ENCODE results near the gene SPDL1.

The SPDL1 gene
- total RNA-seq, result 3.3 to 22.5 (median 13.2) reads per million in 18 experiments

GRCh38 chr5:169583424-169584220, at the start of gene SPDL1:
Gene SPDL1, plus strand, starts transcription at chr5:169583773. Its CDS starts 4,644 bp downstream, at chr5:169588417.
- peak; percentile 98 for DNase-seq

DNA sequence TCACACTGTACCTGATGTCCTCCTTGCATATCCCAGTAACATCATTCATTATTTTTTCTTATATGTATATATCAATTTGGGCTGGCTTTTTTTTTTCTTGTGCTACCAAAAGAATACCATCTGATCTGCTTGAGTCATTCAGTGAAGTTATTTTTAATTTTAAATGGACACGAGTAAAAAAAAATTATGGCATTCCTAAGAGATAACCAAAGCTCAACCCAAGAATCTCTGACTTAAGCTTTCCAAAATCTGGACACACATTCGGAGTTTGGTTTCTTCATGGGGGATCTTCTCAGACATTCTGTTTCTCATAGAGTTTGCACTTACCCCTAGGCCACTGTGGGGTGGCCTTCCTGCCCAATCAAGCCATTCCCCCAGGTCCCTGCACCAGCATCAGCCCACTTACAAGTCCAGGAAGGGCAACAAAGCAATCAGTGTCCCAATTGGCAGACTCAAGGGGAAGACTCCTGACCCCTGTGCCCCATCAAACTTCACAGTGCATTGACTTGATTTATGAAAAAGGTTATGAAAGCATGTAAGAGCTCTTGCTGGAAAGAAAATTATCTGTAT, 49.2 kb upstream of the SPDL1 start:
- no peak for DNase-seq

GRCh38 chr5:169534939-169535338, 48.6 kb upstream of the SPDL1 start:
- no peak for DNase-seq

DNA sequence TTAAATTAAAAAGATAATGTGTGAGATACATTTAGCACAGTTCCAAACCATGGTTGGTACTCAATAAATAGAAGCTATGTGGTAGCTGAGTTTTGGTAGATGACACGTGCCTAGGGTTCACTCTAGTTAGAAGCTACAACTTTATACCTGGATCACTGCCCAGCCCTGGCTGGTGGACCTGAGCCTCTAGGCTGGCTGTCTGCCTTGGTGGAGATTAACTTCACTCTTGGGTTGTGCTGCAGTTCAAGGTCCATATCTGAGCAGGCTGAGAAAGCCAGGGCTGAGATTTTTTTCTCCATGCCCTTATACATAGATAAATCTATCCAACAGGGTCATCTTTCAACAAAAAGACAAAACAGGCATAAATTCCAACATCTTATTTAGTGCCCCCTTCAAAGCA, 44.6 kb upstream of the SPDL1 start:
- no peak for DNase-seq

DNA sequence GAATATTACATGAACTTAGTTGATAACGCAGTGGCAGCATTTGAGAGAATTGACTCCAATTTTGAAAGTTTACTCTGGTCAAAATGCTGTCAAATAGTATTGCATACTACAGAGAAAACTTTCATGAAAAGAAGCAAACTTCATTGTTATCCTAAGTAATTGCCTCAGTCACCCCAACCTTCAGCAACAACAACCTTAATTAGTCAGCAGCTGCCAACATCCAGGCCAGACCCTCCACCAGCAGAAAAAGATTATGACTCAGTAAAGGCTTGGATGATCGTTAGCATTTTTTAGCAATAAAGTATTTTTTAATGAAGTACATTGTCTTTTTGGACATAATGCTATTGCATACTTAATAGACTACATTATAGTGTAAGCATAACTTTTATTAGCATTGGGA, 40.8 kb upstream of the SPDL1 start:
- DNase-seq, result no peak

DNA sequence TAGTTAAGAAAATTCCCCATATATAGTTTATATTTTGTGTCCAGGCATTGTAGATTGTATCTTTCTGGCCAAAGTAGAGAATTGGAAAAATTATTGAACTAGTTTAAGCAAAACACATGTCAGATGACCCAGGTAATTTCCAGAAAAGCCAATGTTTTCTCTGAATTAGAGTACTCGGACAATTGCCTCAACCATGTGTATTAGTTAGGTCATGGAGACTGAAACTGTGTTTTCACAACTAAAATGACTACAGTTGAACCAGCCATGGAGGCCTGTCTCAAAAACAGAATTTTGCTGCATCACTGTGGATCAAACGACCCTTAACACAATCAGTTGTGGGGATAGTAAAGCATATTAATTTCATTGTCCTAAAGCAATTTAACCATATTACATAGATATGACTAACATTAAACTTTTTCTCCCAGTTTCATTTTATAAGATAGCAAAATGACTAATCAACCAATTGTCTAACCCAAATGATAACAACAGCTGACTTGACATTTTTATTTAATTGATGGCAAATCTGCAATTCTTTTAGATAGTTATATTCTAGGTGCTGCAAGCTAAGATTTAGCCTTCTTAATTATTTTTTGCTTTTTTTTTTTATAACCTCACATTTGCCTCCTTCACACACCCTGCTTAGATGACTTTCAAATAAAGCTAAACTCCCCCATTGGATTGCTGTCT, 39.2 kb upstream of the SPDL1 start:
- DNase-seq, result no peak

DNA sequence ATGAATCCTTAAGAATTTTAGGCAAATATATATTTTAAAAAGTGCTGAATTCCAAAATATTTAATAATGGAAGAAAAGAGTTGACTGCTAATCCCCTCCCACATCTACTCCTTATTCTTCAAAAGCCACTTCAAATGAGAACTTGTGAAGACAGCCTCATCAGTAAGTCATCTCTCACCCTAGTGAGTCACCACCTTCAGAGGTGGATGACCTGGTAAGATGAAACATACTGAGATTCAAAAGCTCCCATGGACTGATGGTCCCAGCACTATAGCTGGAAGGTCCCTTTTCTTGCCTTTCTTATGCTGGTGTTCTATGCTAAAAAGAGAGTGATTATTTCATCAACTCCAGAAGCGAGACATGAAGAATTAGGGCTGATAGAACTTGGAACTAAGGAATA, 37.8 kb upstream of the SPDL1 start:
- DNase-seq, result no peak

DNA sequence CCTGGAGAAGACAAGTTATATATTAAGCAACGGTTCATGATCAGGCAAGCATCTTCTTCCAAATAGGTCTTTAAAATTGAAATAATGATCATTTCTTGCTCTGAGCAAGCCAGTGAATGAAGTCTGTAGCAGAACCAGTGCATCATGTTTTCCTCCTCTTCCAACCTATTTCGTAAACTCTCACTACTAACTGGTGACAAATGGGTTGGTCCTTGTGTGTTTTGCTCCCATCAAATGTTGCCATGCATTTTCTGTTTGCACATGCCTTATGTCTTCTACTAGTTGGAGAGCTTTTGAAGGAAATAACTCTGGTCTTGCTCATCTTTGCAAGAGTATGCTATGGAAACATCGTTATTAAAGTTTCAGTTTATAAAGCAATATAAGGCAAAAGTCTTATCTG, 37.2 kb upstream of the SPDL1 start:
- DNase-seq, result no peak

DNA sequence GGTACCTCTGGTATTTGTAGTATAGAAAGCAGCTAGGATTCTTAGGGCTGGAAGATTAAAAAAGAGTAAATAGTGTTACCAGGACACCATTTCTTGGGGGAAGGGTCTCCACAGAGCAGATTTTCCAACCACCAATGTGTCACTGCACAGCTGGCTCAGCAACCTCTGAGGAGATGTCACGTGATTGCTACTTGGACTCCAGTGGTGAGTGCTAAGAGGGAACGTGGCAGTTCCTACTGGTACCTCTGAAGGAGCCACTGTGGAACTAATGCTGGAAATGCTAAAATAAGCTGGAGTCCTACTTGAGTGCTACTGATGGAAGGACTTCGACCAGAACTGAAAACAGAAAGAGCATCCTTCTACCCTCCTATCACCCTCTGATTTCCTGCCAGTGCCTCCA, 36.1 kb upstream of the SPDL1 start:
- DNase-seq, result no peak

- DNase-seq, result no peak
These were observed 35.3 kb upstream of the SPDL1 start for GRCh38 chr5:169548315-169548714.

DNA sequence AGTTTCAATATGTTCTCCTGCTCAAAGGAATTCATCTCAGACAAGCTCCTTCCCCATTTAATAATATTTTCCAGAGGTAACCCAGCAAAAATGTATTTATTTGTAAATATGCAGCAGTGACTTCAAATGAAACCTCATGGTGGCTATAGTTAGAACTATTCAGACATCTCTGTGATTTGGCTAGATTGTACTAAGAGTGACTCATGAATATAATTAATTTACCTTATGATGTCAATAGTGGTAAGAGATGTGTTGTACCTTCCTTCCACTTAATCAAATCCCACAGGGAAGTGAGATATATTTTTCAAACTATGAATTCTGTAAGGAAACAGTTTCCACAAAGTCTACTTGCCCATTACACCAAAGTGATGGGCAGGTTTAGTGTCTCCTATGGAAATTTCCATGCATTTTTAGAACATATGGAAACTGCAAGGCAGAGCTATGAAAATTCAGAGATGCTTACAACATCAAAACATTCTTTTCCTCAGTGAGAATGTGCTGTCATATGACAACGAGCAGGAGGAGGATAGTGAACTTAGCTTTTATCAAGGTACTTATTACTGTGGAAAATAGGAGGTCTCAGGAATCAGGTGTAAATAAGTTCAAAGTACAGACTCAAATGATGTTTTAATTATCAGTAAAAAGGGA, 34.0 kb upstream of the SPDL1 start:
- no peak for DNase-seq

DNA sequence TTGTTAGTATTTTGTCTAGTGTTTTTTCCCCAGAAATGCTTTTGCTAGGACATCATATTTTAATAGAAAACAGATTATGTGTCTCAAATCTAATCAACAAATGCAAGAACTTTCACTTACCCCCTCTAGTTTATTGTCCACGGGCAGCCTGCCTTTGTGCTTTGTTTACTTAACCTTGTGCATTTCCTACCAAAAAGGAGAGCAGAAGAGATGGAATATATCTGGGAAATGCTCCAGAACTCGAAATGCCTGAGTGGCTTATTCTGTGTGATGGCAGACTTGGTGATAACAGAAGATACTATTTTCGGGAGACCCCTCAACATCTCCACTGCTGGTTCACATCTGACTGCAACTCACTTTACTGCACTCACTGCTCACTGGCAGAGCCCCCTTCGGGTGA, 33.3 kb upstream of the SPDL1 start:
- no peak for DNase-seq

DNA sequence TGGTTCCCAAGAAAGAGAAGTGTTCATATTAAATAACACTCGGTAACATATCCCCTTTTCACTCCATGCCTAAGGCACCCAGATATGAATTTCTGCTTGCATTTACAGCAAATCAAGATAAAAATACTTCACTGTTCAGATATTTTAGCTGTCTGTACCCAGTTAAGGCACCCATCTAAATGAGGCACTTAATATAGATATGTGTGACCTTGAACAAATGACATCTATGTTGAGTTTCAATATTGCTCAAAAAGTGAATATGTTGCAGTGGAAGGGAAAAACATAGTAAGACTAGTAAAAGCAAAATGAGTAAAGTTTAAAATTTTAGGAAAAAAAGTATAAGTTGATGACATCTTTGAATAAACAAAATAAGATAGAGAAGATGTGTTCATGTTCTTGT, 32.4 kb upstream of the SPDL1 start:
- no peak for DNase-seq

- DNase-seq, result no peak
These were observed 31.9 kb upstream of the SPDL1 start for GRCh38 chr5:169551696-169552095.

DNA sequence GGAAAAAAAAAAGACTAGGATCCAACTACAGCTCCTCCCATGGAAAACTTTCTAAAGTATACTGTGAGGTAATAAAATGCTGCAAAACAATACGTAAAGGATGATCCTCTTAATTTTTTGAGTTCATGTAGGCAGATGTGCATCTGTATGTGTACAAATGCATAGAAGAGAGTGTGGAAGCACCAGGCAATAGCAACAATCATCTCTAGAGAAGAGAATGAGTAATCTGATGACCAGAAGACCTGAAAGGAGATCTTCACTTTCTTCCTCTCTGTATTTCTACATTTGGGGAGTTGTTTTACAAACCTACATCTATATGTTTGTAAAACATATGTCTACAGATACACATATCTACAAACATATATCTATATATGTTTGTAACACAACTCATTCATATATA, 29.3 kb upstream of the SPDL1 start:
- DNase-seq, result no peak

- DNase-seq, result no peak
These were observed 25.7 kb upstream of the SPDL1 start for GRCh38 chr5:169557838-169558237.

GRCh38 chr5:169561893-169562292, 21.7 kb upstream of the SPDL1 start:
- DNase-seq, result no peak

GRCh38 chr5:169563369-169563768, 20.2 kb upstream of the SPDL1 start:
- no peak for DNase-seq

DNA sequence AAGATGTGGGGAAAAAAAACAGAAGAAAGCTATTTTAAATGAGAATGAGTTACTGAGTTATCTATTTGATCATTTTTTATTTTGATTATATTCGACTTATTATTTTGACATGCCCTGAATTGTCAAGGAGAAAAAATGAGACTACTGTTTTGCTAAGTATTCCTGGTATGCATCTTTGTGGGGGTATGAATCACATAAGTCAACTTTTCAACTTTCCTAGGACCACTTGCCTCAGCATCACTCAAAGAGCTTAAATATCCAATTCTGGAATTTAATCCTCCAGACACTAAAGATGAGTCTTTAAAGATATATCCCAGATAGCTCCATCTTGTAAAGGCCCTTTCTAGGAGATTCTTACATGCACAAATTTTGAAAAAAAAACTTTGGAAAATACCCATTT, 17.4 kb upstream of the SPDL1 start:
- no peak for DNase-seq

DNA sequence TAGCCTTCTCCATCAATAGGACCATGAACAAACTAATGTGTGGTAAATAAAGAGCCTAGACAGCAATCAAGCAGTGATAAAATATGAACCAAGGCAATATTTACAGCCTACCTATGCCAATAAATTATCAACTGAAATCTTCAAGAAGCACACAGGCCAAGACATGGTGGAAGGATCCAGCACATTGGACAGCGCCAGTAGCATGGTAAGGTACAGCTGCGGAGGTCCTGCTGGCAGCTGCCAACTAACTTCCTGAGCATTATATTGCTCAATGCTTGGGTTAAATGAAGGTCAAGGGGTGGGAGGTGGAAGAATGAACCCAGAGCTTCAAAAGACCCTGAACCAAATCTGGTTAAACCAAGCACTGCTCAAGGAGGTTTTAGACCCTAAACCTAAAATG, 16.5 kb upstream of the SPDL1 start:
- no peak for DNase-seq

GRCh38 chr5:169569513-169569912, 14.1 kb upstream of the SPDL1 start:
- DNase-seq, result no peak

- no peak for DNase-seq
These were observed 12.2 kb upstream of the SPDL1 start for GRCh38 chr5:169571355-169571754.

DNA sequence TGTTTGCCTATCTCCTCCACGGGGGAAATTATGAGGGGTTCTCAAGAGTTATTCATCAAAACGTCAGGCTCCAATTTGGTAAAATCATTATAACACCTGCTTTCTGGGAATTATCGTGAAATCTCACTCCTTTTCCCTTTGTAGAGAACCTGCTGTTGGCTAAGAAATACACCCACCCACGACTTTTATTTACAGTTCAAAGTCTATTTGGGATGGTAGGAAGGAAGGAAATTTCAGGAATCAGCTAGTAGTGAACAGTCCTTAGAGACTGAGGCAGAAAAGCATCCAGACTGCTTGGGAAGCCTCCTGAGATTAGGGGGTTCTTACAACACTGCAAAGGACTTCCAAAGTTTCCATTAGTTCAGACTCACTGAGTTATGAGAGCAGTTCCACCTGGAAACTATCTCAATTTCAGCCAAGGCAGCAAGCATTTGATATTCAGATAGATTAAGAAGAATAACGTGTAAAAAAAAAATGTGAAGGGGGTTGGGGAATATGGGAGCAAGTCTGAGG, 9.4 kb upstream of the SPDL1 start:
- no peak for DNase-seq
